GM18909 (cell line): ENCODE measurements around the gene SEC23B.
A peak's percentile ranks its signal among the peaks of the same experiment; 100 is the strongest.

Experiments used
- ATAC-seq: cut with Tn5 transposase; IDR thresholded peaks from one replicate; pipeline ENCODE4 v1.9.1; 2021; ENCODE audit warnings: mild to moderate bottlenecking; ENCODE audit not compliant: unreplicated experiment, poor library complexity

The SEC23B gene

GRCh38 chr20:18580012-18580411 lies 72.3 kb downstream of the SEC23B start:
- ATAC-seq = no peak

GRCh38 chr20:18585134-18585533 lies 77.4 kb downstream of the SEC23B start:
- no peak for ATAC-seq

- ATAC-seq = peak; percentile 90
Observed at GRCh38 chr20:18587665-18588573, 80.2 kb downstream of the SEC23B start, which contains the start of gene DTD1. DTD1 (plus strand) TSS chr20:18588054; CDS start chr20:18588073, 19 bp downstream.

- no peak for ATAC-seq
Observed at GRCh38 chr20:18588574-18588933, 80.8 kb downstream of the SEC23B start.

- no peak for ATAC-seq
Observed at GRCh38 chr20:18589941-18590674, 82.4 kb downstream of the SEC23B start.

- no peak for ATAC-seq
Observed at GRCh38 chr20:18596270-18596669, 88.5 kb downstream of the SEC23B start.

- no peak for ATAC-seq
Observed at GRCh38 chr20:18609741-18610140, 102.0 kb downstream of the SEC23B start.
